ENCODE results near the gene C9orf50. TPM values are rescaled to one million over a fixed set of nuclear protein-coding genes. Genes with fewer than 3 reads are reported as not detected.

C9orf50 gene
- total RNA-seq, 2 donors from 2014 or later: not detected

- H3K4me3 ChIP-seq: no peak overlapping the region
- no peaks in the 10 kb centered on the region for H3K9me3 ChIP-seq
- intact Hi-C loops (cut with DNase I): loop anchor here (5.0 kb wide), 1 partner anchor 67 kb away; no protein-coding TSS in a partner anchor
- no peak overlapping the region for H3K27ac ChIP-seq
- H3K27me3 ChIP-seq: no peaks in the 10 kb centered on the region
- TF ChIP-seq CTCF (IDR thresholded peaks at IDR 0.05): no peak
- no peaks in the 10 kb centered on the region for H3K36me3 ChIP-seq
- no peak overlapping the region for H3K9ac ChIP-seq (ENCODE audit: low read depth in 2 of 2, low read length in 2 of 2)
- no peak for DNase-seq
- H3K4me1 ChIP-seq: no peaks in the 10 kb centered on the region
Observed at GRCh38 chr9:129650680-129651235, 29.9 kb upstream of the C9orf50 start.

- intact Hi-C loops (cut with DNase I): loop anchor here (5.0 kb wide), 1 partner anchor 67 kb away; no protein-coding TSS in a partner anchor
Observed at GRCh38 chr9:129649726-129650679, 29.1 kb upstream of the C9orf50 start.

GRCh38 chr9:129648764-129649115, 27.8 kb upstream of the C9orf50 start:
- TF ChIP-seq CTCF (IDR thresholded peaks at IDR 0.05): no peak
- H3K9me3 ChIP-seq: no peaks in the 10 kb centered on the region
- intact Hi-C loops (cut with DNase I): no loop called here
- H3K27me3 ChIP-seq: no peaks in the 10 kb centered on the region
- no peak overlapping the region for H3K4me3 ChIP-seq
- H3K36me3 ChIP-seq: no peaks in the 10 kb centered on the region
- H3K4me1 ChIP-seq: no peaks in the 10 kb centered on the region
- no peak overlapping the region for H3K9ac ChIP-seq (ENCODE audit: low read depth in 2 of 2, low read length in 2 of 2)
- no peak overlapping the region for H3K27ac ChIP-seq
- DNase-seq: no peak

More at GRCh38 chr9:129649726-129650679, 29.1 kb upstream of the C9orf50 start:
- H3K9ac ChIP-seq (ENCODE audit: low read depth in 2 of 2, low read length in 2 of 2): no peak overlapping the region
- no peak for DNase-seq
- H3K27ac ChIP-seq: no peak overlapping the region
- TF ChIP-seq CTCF (IDR thresholded peaks at IDR 0.05): no peak
- no peaks in the 10 kb centered on the region for H3K9me3 ChIP-seq
- H3K4me1 ChIP-seq: no peaks in the 10 kb centered on the region
- H3K27me3 ChIP-seq: no peaks in the 10 kb centered on the region
- H3K36me3 ChIP-seq: no peaks in the 10 kb centered on the region
- no peak overlapping the region for H3K4me3 ChIP-seq

GRCh38 chr9:129648092-129648763, 27.3 kb upstream of the C9orf50 start:
- DNase-seq: no peak
- TF ChIP-seq CTCF (IDR thresholded peaks at IDR 0.05): no peak
- no peaks in the 10 kb centered on the region for H3K4me1 ChIP-seq
- H3K27me3 ChIP-seq: no peaks in the 10 kb centered on the region
- H3K27ac ChIP-seq: no peak overlapping the region
- no peak overlapping the region for H3K9ac ChIP-seq (ENCODE audit: low read depth in 2 of 2, low read length in 2 of 2)
- no peak overlapping the region for H3K4me3 ChIP-seq
- no peaks in the 10 kb centered on the region for H3K9me3 ChIP-seq
- intact Hi-C loops (cut with DNase I): no loop called here
- no peaks in the 10 kb centered on the region for H3K36me3 ChIP-seq

- H3K27ac ChIP-seq: no peak overlapping the region
- H3K4me1 ChIP-seq: no peaks in the 10 kb centered on the region
- intact Hi-C loops (cut with DNase I): no loop called here
- no peak for DNase-seq
- no peaks in the 10 kb centered on the region for H3K9me3 ChIP-seq
- H3K36me3 ChIP-seq: no peaks in the 10 kb centered on the region
- no peak overlapping the region for H3K9ac ChIP-seq (ENCODE audit: low read depth in 2 of 2, low read length in 2 of 2)
- H3K4me3 ChIP-seq: no peak overlapping the region
- H3K27me3 ChIP-seq: no peaks in the 10 kb centered on the region
- no peak for TF ChIP-seq CTCF (IDR thresholded peaks at IDR 0.05)
Observed at GRCh38 chr9:129647635-129648034, 26.7 kb upstream of the C9orf50 start.

Measured in colonic mucosa (tissue), 4 donors.